UCSD-AML1 (cell line): ENCODE data around the gene JPT1.
A peak's percentile ranks its signal among the peaks of the same experiment; 100 is the strongest.
"Not testable (repeated sequence)": the region's sequence is repeated elsewhere in the genome, so short reads cannot be mapped to it uniquely, and the experiment has no call there.

Source experiments
- DNase-seq: peaks from one replicate; lab custom pipeline; 2025; ENCODE audit not compliant: unreplicated experiment; lab: John Stamatoyannopoulos, UW

The JPT1 gene, protein sequence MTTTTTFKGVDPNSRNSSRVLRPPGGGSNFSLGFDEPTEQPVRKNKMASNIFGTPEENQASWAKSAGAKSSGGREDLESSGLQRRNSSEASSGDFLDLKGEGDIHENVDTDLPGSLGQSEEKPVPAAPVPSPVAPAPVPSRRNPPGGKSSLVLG

DNA sequence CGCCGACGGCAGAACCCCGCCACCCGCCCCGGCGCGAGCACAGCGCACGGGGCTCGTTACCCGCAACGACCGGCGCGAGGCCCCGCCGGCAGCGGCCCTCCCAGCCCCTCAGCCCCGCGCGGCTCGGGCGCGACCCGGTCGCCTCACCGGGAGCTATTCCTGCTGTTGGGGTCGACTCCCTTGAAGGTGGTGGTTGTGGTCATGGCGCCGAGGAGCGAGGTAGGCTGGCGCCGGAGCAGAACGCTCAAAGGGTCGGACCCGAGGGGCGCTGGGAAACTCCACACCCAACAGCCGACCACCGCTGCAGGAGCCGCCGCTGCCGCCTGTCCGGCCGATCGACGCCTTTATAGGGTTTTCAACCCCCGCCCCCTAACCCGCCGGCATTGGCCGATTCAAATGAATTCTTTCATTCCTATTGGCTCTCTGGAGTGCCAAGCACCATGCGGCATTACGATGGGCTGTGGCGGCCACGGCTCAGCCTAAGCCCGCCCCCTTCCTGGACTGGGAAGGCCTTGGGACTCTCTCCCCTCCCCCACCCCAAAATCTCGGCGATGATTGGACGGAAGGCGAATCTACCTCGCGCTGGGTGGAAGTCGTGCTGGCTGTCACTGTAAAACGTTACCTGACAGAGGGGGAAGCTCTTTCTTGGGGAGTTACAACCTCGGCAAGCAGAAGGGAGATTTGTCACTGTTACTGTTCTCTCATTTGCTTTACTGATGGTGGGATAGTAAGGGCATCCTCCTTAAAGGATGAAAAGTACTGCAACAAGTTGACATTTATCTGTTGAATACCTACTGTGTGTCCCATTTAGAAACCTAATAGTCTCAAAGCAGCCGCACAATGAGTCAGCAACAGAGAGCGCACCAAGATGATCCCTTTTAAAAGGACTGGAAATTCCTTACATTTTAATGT, at the start of gene JPT1:
Gene JPT1, minus strand, starts transcription at position 318 of the 912 bp plus-strand sequence. Its CDS starts 115 bp downstream, at position 203.
- DNase-seq, result peak; percentile 97

DNA sequence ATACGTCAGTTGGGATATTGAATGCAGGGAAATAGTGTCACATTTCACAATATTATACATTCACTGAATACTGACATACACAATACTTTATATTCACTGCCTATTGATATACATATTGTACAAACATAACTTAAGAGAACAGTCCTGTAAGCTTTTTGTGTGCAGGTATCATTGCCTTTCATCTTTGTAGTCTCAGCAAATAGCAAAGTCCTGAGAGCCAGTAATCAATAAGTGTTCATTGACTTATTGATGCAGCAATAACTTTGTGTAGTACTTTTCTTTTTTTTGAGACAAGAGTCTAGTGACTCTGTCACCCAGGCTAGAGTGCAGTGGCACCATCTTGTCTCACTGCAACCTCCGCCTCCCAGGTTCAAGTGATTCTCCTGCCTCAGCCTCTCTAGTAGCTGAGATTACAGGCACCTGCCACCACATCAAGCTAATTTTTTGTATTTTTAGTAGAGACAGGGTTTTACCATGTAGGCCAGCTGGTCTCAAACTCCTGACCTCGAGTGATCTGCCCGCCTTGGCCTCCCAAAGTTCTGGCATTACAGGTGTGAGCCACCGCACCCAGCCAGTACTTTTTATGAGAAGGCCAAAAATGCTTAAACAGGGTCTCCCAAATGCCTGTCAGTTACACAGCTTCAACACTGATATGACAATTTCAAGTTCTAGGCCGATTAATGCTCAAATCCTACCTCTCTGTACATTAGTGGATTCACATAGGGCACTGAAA, 45.7 kb upstream of the JPT1 start:
- DNase-seq, result no peak

DNA sequence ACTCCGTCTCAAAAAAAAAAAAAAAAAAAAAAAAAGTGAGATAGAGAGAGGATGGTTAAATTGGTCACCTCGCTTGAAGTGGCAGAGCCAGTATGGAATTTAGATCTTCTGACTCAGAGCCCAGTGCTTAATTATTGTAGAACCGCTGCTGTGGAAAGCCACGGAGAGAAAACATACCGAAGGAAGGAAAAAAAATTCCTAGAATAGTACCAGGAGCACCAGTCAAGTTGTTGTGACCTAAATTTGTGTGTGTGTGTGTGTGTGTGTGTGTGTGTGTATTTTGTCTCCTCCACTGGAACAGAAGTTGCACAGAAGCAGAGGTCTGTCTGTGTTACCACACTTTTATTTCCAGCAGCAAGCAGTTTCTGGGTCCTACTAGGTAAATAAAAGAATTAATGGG, 40.6 kb upstream of the JPT1 start:
- no peak for DNase-seq

DNA sequence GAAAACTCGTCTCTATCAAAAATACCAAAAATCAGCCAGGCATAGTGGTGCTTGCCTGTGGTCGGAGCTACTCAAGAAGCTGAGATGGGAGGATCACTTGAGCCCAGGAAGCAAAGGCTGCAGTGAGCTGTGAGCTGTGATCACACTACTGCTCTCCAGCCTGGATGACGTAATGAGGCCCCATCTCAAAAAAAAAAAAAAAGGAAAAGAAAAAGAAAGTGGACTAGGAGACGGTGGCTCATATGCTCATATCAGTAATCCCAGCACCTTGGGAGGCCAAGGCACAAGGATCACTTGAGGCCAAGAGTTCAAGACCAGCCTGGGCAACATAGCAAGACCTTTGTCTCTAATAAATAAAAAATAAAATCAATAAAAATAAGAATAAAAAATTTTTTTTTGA, 37.3 kb upstream of the JPT1 start:
- no peak for DNase-seq

DNA sequence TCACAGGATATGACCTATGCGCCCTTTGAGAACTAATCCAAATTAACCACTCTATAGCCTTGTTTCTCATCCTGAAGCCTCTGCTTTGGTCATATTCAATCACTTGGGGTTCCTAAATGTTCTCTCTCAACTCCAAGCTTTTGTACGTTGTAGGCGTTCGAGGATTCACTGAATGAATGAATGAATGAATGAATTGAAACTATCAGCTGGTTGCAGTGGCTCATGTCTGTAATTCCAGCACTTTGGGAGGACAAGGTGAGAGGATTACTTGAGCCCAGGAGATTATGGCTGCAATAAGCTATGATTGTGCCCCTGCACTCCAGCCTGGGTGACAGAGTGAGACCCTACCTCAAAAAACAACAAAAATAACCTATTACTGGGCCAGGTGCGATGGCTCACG, 34.3 kb upstream of the JPT1 start:
- no peak for DNase-seq

DNA sequence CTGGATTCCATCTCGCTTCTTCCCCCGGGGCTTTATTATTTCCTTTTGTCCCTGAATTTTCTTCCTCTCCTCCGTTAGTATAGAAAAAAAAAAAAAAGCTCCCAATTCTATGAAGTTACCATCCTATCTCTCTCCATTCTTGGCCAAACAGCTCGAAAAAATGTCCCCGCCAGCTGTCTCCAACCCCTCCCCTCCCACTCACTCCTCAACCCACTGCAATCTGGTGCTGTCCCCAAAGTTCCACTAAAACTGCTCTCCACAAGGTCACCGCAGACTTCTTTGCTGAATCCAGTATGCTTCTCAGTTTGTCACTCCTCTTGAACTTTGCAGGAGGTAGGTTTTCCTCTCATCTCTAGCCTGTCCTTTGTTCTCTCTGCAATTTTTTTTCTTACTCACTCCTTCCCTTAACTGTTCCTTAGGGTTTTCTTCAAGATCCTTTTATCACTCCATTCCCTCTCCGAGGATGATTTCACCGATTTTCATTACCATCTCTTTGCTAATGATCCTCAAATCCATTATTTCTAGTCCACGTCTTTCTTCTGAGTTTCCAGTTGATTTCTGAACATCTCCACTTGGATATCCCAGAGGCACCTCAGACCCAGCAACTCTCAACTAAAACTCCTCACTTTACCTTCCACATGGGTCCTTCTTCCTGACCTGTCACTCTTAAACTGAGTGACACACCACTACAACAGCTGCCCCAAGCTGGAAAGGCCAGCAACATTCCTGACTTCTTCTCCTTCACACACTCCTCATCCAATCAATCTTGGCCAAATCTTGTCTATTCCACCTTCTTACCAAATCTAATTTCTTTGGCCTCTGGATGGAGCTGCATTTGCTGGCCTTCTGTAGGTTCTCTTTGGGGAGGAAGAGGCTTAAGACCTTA, 29.9 kb upstream of the JPT1 start:
- no peak for DNase-seq

DNA sequence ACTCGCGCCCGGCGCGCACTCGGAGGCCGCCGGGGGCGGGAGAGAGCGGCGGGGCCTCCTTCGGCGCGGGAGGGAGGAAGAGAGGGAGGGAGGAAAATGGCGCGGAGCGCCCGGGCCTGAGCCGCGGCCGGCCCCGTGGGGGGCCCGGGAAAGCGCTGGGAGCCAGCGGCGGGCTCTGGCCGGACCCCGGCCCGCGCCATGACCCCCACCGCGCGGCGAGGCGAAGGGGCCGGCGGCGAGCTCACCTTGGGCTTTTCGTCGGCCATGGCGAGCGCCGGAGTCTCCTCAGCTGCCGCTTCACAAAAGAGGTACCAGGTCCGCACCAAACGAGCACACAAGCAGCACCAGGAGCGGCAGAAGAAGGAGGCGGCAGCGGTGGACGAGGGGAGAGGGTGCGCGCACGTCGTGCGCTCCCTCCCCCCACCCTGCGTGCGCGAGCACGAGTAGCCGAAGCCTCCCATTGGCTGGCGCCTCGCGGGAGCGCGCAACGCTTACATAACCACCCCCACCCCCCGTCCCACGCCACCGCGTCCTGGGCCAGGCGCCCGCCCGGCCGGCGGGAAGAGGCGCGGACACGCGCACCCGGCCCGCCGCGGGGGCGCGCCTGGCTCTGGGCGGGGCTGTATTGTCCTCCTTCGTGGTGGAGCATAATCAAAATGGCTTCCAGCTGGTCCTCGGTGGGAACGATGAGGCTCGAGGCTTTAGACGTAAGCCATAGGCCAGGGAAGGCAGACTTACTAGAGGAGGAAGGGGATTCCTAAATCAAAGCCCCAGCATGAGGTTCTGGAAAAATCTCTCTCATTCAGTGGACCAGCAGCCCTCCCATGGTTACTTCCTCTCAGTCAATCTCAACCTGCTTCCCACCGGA, 28.5 kb upstream of the JPT1 start, which contains the start of gene SUMO2:
Gene SUMO2, minus strand, starts transcription at position 391 of the 868 bp plus-strand sequence. Its CDS starts 125 bp downstream, at position 266.
- DNase-seq, result peak; percentile 97

DNA sequence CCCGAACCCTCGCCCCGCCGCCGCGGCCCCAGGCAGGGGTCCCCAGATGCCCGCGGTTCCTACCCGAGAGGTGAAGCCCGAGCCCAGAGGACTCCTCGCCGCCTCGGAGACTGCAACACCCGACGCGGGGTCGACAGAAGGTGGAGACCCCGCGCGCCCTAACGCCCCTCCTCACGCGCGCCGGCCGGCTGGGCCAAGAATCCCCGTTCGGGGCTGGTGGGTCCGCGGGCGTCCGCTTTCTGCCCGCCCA, 27.9 kb upstream of the JPT1 start:
- DNase-seq, result no peak

DNA sequence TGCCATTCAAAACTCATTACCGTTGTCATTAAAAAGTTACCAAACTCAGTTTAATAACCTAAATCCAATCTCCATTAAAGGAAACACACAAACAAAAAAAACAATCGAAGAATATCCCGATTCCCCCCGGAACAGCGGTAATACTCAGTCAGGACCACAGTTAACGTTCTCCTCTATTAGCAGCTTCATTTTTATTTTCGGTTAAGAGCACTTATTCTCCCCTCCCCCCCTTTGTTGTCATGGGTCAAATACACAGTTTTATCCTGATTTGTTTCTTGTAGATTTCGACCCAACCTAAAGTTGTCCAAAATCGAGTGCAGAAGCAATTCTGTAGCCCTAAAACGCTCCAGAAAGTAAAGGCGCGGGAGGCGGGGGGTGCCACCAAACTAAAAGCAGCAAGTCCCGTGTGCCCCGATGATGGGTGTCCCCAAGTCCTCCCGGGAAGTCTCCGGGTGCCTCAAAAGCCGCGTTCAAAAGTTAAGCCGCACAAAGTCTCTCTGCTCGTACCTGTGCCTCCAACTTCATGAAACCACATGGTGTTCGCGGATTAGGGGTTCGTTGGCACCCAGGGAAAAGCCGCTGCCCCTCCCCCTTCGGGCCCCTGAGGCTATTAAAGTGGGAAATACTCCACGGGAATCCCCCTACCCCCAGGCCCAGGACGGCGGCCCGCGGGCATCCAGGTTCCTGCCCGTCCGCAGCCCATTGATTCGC, 27.5 kb upstream of the JPT1 start:
- peak; percentile 35 for DNase-seq

DNA sequence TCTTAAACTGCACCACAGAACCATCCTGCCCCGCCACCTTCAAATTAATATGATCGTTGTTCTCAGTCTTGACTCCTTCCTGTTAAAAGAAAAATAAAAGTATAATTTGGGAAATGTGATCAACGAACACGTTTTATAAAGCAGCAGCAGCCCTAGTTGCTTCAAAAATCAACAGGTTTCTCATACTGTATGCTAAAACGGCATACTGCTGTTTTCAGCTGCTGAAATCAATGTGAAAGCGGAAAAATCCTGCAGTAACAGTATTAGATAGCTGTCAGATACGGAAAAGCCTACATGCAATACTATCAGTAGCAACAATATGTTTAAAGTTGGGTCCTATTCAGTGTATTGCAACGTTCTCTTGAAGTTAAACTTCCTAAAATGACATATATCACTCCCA, 26.8 kb upstream of the JPT1 start:
- DNase-seq, result no peak

DNA sequence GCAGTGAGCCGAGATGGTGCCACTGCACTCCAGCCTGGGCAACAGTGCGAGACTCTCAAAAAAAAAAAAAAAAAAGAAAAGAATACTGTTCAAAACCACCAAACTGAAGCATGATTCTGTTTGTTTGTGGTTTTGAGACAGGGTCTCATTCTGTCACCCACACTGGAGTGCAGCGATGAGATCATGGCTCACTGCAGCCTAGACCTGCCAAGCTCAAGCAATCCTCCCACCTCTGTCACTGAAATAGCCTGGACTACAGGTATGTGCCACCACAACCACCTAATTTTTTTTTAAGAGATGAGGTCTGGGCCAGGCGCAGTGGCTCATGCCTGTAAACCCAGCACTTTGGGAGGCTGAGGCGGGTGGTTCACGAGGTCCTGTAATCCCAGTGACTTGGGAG, 24.1 kb upstream of the JPT1 start:
- no peak for DNase-seq

DNA sequence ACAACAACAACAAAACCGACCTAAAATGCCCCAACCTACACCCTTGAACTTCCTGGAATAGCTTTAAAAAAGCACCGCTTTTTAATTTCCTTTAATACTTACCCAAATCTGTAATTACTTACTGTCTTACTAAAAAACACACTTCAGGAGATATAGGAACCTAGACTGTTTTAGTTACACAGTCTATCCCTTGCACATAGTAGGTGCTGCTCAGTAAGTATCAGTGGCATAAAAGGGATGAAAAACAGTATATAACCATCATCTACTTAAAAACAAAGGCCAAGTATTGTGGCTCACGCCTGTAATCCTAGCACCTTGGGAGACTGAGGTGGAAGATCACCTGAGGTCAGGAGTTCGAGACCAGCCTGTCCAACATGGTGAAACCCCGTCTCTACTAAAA, 22.3 kb upstream of the JPT1 start:
- no peak for DNase-seq

DNA sequence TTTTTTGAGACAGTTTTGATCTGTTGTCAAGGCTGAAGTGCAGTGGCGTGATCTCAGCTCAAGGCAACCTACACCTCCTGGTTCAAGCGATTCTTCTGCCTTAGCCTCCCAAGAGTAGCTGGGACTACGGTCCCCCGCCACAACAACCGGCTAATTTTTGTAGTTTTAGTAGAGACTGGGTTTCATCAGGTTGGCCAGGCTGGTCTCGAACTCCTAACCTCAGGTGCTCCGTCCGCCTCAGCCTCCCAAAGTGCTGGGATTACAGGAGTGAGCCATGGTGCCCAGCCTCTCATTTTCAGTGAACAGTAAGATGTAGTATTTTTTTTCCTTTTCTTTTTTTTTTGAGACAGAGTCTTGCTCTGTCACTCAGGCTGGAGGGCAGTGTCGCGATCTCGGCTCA, 20.7 kb upstream of the JPT1 start:
- DNase-seq, result no peak

DNA sequence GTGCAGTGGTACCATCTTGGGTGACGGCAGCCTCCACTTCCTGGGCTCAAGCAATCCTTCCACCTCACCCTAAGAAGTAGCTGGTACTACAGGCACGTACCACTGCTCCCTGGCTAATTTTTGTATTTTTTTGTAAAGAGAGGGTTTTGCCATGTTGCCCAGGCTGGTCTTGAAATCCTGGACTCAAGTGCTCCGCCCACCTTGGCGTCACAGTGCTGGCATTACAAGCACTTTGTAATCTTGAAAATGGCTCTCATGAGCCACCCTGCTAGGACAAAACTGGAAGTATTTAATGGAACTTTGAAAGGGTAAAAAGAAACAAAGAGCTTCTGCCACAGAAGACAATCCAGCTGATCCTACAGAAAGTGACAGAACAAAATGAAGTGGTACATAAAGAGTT, 19.2 kb upstream of the JPT1 start:
- no peak for DNase-seq

DNA sequence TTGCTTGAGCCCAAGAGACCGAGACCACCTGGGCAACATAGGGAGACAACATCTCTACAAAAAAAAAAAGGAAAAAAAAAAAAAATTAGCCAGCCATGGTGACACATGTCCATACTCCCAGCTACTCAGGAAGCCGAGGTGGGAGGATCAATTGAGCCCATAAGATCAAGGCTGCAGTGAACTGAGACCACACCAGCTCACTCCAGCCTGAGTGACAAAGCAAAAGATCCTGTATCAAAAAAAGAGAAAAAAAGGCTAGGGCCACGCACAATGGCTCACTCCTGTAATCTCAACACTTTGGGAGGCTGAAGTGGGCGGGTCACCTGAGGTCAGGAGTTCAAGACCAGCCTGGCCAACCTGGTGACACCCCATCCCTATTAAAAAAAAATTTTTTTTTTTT, 14.7 kb upstream of the JPT1 start:
- DNase-seq, result no peak

DNA sequence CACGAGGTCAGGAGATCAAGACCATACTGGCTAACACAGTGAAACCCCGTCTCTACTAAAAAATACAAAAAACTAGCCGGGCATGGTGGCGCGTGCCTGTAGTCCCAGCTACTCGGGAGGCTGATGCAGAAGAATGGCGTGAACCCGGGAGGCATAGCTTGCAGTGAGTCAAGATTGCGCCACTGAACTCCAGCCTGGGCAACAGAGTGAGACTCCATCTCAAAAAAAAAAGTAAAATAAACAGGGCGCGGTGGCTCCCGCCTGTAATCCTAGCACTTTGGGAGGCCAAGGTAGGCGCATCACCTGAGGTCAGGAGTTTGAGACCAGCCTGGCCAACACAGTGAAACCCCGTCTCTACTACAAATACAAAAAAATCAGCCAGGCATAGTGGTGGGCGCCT, 10.3 kb upstream of the JPT1 start:
- not testable (repeated sequence) for DNase-seq

DNA sequence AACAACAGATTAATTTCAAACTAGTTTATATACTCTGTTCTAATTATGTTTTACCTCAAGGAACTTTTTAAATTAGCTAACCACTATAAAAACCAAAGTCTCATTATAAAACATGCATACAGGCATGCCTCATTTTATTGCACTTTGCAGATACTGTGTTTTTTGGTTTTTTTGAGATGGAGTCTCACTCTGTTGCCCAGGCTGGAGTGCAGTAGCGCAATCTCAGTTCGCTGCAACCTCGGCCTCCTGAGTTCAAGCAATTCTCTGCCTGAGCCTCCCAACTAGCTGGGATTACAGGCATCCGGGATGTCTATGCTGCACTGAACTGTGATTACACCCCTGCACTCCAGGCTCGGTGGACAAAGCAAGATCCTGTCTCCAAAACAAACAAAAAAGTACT, 8.8 kb upstream of the JPT1 start:
- DNase-seq, result no peak

DNA sequence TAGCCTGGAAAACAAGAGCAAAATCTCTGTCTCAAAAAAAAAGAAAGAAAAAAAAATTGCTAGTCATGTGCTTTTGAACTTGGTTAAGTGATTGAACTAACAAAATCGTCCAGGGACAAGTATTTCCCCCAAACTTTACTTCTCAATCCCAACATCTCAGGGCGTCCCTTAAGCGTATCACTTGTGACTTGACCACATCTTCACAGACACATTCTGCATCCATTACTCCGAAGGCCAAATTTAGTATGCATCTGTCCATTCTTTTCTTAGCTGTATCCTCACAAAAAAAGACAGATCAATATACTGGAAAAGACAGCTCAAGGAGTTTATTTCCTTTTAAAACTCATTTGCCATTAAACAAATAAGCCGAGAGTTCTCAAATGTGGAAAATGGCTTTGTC, 5.9 kb upstream of the JPT1 start:
- DNase-seq, result no peak

DNA sequence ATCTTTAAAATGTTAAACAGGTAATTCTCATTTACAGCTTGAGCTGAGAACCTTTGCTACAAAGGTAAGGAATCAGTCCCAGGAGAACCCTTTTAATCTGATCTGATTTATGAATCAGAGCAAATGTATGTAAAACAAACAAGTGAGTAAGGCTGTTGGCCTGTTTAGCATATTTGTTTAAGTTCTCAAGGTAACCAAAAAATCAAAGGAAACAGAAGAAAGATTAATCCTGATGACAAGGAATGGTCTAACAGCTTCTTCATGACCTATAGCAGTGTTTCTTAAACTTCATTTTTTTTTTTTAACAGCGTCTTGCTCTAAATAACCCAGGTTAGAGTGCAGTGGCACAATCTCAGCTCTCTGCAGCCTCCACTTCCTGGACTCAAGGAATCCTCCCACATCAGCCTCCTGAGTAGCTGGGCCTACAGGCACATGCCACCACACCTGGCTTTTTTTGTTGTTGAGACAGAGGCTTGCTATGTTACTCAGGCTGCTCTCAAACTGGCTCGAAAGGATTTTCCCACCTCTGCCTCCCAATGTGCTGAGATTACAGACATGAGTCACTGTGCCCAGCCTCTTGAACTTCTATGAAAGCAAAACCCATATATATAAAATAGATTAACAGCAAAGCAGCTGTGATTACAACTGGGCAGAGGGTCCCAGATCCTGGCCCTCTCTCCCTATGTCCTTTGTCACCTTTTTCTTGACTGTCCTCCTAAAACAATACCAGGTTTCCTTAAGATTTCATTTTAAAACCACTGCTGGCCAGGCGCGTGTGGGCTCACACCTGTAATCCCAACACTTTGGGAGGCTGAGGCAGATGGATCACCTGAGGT, 5.1 kb upstream of the JPT1 start:
- DNase-seq, result no peak
